Fibroblast of upper back skin (primary cell): ENCODE measurements around the gene MINPP1.
A peak's percentile ranks its signal among the peaks of the same experiment; 100 is the strongest.
"Not testable (repeated sequence)": the region's sequence is repeated elsewhere in the genome, so short reads cannot be mapped to it uniquely, and the experiment has no call there.

Experiments used
- DNase-seq: peaks from one replicate; pipeline ENCODE4 v3.0.0-alpha.2; 2013

MINPP1 gene, protein sequence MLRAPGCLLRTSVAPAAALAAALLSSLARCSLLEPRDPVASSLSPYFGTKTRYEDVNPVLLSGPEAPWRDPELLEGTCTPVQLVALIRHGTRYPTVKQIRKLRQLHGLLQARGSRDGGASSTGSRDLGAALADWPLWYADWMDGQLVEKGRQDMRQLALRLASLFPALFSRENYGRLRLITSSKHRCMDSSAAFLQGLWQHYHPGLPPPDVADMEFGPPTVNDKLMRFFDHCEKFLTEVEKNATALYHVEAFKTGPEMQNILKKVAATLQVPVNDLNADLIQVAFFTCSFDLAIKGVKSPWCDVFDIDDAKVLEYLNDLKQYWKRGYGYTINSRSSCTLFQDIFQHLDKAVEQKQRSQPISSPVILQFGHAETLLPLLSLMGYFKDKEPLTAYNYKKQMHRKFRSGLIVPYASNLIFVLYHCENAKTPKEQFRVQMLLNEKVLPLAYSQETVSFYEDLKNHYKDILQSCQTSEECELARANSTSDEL

DNA sequence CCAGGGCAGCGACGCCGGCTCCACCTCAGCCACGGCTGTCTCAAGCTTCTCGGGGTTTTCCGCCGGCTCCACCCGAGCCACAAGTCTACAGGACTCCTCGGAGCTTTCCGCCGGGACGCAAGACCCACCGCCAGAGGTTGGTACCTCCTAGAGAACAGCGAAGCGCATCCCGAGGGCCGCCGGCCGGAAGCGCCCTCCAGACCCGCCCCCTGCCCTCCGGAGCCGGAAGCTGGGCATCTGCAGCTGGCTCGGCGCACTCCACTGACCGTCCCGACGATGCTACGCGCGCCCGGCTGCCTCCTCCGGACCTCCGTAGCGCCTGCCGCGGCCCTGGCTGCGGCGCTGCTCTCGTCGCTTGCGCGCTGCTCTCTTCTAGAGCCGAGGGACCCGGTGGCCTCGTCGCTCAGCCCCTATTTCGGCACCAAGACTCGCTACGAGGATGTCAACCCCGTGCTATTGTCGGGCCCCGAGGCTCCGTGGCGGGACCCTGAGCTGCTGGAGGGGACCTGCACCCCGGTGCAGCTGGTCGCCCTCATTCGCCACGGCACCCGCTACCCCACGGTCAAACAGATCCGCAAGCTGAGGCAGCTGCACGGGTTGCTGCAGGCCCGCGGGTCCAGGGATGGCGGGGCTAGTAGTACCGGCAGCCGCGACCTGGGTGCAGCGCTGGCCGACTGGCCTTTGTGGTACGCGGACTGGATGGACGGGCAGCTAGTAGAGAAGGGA is at the start of gene MINPP1:
Gene MINPP1 (plus strand): TSS at position 254 of the 726 bp plus-strand sequence. CDS start 23 bp downstream, at position 277.
- peak; percentile 78 for DNase-seq

DNA sequence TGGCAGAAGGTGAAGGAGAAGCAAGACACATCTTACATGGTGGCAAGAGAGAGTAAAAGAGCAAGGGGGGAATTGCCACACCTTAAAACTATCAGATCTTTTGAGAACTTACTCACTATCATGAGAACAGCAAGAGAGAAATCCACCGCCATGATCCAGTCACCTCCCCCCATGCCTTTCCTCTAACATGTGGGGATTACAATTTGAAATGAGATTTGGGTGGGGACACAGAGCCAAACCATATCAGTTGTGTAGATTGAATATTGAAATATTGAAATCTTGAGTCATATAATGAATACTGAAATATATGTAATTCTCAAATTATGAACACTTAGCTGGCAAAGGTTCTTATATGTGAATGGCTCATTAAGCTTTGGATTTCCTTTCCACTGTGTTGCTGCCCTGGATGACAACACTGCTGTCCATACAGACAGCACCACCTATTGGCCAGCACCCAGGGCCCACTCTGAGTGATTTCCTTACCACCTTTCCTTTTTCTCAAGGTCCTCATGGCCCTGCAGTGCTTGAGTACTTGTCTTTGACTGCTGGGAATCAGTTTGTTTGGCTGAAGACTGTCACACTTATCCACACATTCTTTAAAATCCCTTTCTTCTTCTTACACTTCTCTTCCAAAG is 48.0 kb upstream of the MINPP1 start:
- not testable (repeated sequence) for DNase-seq

DNA sequence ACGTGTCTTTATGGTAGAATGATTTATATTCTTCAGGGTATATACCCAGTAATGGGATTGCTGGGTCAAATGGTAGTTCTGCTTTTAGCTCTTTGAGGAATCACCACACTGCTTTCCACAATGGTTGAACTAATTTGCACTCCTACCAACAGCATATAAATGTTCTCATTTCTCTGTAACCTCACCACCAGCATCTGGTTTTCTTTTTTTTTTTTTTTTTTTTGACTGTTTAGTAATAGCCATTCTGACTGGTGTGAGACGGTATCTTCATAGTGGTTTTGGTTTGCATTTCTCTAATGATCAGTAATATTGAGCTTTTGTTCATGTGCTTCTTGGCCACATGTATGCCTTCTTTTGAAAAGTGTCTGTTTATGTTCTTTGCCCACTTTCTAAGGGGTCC is 42.9 kb upstream of the MINPP1 start:
- not testable (repeated sequence) for DNase-seq

DNA sequence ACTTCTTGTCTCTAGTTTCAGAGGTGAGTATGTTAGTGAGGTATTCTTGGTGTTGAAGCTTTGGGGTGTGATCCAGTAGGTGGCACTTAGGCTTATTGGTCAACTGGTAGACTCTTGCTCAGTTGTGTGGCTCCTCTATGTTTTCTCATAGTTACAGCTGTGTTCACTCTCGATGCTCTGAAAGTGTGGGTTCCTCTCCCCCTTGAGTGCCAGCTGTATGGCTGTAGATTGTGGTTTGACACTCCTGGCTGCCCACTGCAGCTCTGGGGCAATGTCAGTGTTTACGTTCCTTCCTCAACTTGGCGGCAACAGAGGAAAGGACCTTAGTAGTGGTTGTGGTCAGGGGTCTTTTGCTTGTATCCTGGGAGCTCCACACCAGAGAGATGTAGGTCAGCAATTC is 37.8 kb upstream of the MINPP1 start:
- not testable (repeated sequence) for DNase-seq

DNA sequence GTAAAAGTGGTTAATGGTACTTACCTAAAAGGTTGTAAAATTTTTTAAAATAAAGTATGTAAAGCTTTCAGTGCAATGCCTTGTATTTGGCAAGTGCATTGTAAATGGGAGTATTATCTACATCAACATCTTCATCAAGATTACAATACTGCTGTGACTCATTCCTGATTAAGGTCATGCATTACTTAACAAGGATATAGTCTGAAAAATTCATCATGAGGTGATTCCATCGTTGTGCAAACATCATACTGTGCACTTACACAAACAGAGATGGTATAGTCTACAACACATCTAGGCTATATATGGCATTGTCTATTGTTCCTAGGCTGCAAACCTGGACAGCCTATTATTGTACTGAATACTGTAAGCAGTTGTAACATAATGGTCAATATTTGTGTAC is 16.0 kb upstream of the MINPP1 start:
- DNase-seq = not testable (repeated sequence)

DNA sequence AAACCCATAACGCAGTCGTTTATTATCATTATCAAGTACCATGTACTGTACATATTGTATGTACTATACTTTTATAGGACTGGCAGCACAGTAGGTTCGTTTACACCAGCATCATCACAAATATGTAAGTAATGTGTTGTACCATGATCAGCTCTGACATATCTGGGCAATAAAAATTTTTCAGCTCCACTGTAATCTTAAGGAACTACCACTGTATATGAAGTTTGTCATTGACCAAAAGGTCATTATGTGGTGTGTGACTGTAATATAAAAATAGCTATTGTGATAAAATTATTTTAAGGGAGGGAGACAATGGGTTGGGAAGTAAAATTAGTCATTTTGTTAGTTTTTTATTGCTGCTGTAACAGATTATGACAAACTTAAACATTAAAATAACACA is 14.4 kb upstream of the MINPP1 start:
- DNase-seq = not testable (repeated sequence)

DNA sequence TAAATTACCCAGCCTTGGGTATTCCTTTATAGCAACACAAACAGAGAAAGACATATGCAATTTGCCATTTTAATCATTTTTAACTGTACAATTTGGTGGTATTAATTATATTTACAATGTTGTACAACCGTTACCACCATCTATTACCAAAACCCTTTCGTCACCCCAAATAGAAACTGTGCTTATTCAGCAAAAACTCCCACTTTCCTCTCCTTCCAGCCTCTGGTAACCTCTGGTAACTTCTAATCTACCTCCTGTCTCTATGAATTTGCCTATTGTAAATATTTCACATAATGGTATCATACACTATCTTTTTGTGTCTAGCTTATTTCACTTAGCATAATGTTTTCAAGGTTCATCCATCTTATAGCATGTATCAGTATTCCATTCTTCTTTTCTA is 12.2 kb upstream of the MINPP1 start:
- DNase-seq = not testable (repeated sequence)

DNA sequence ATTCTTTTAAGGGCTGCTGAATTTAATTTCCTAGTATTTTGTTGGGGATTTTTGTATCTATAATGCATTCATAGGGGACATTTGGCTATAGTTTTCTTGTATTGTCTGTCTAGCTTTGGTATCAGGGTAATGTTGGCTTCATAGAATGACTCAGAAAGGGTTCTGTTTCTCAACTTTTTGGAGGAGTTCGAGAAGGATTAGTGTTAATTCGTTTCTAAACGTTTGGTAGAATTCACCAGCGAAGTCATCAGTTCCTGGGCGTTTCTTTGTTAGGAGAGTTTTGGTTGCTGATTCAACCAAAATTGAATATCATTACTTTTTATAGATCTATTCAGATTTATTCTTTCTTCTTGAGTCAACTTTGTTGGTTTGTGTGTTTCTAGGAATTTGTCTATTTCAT is 9.2 kb upstream of the MINPP1 start:
- not testable (repeated sequence) for DNase-seq

DNA sequence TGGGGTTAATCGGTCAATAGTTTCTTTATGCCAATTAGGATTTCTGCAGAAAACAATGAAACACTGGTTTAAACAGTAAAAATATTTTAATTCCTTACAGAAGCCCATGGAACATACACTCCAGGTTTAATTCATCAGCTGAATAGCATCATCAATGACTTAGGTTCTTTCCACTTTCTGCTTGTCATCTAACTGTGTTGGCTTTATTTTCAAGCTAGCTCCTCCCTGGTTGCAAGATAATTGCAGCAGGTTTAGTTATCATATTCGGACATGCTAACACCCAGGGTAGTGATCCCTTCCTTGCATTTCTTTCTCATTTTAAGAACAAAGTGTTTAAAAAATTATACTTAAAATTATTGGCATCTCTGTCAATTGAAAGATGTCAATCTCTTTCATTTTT is 7.3 kb upstream of the MINPP1 start:
- DNase-seq = not testable (repeated sequence)

DNA sequence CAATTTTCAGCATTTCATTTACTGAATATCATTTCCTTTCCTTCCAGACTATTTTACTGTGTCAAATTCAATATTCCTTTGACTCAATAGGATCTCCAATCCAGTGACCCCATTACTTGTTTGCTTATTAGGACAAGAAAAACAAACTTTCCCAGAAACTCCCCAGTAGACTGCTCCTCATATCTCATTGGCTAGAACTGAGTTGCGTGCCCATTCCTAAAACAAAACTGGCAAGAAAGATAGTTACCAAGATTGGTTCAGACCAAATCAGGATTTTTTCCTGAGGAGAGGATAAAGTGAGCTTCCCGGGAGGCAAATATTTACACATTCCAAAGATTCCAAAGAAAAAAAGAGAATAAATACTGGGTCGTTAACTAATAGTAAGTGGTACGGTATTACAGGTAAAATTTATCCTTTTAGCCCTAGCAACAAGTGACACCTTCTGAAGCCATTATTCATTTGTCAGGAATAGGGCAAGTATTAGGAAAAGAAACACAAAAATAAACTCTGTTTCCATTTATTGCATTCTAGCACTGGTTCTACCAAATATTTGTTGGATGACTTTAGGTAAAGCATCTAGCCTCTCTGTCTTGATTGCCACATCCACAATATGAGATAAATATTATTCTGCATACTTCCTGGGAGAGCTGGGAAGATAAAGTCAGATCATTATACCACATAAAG is 6.4 kb upstream of the MINPP1 start:
- not testable (repeated sequence) for DNase-seq

DNA sequence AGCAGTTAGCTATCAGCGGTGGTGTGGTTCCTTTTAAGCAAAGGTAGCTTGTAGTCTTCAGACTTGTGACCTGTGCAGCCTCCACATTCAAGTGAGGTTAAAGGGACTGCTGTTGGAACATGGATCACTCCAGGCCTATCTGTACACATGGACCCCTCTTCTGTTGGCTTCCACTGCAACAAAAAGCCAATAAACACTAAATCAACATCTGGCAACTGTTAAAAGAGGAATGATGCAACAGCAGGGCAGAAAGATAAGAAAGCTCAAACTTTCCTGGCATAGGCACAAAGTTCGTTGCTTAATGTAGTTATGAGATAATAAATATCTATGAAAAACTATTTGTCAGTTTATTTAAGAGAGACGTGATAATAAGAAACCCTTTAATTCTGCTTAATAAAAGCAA is 4.0 kb upstream of the MINPP1 start:
- no peak for DNase-seq

DNA sequence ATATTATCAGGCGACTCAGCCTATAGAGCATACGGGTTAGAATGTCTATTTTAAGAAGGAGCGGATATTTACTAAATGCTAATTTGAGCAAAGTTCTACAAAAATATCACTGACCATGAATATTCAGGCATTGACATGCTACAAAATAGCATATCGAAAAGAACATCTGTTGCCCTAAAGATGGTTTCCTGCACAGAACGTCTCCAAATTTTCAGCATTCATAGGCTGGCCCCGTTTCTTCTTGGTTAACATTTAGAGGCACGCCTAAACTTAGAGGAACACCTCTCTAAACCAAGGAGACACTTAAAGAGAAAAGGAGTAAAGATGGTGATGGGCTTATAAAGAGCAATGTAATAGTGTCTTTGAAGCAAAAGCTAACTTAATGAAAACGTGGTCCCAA is 1.3 kb upstream of the MINPP1 start:
- DNase-seq = no peak

DNA sequence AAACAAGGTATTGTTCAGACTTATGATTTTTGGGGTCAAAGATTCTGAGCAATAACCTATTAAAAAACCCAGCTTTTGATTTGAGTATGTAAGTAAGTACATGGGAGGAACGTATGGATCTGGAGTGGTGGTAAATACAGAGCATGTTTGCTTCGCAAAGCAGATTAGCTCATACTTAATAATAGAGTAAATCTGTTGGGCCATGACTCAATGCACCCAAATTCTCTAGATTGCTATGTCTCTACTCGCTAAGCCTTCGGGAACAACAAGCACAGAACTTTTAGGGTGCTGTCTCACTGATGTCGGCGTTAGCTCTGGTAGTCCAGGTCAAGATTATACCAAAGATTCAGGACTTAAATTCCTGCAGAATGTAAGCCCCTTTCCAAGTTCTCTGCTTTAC is 807 bp upstream of the MINPP1 start:
- peak; percentile 13 for DNase-seq

DNA sequence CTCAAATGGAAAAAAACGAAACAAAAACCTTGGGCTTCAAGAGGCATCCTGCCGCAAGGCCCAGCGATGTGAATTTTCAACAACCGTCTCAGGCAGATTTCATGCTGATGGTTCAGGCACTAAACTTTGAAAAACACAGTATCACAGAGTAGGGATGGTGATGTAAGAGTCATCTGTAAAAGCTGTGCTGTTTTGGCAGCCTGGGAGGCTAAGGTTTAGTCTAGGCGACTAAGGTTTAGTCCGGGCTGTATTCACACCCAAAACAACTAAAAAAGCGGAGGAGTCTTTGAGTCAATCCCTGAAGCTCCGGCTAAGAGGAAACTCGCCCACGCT is 420 bp upstream of the MINPP1 start:
- no peak for DNase-seq

DNA sequence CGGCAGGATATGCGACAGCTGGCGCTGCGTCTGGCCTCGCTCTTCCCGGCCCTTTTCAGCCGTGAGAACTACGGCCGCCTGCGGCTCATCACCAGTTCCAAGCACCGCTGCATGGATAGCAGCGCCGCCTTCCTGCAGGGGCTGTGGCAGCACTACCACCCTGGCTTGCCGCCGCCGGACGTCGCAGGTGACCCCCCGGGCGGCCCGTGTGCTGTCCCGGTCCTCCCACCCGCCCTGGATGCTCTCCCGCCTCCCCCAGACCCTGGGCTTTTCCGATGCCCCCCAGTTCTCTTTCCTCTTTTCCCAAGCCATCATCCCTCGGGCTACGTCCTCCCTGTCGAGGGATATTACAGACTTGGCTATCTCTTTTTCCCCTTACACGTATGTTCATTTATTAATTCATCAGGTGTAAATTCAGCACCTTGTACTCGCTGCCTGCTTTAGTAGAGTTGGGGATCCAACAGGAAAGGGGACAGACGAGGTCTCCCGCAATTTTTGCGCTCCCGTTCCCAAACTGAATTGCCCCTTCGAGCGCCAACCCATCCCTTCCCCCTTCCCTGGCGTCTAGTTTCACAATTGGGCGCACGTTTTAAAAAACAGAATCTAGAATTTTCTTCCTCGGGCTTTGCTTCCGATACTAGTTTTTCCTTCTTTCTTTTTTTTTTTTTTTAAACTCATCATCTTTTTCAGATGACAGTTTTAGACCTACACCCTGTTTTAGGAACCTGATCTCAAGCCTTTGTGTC is 846 bp downstream of the MINPP1 start:
- peak; percentile 40 for DNase-seq

DNA sequence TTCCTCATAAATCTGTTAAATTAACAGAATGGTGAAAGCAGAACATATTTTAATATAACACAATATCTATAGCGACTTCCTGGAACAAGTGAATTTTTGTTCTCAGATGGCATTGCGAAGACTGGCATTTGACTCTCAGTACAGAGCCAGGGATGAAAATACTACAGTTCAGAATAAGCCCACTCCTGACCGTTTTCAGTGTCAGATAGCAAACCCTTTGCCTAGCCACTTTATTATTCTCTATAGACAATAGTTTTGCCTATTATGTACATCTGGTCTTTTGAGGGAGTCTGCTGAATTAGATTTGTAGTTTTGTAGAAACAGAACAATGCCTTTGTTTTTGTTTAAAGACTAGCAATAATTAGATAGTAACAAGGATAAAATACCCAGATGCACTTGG is 2.3 kb downstream of the MINPP1 start:
- no peak for DNase-seq

DNA sequence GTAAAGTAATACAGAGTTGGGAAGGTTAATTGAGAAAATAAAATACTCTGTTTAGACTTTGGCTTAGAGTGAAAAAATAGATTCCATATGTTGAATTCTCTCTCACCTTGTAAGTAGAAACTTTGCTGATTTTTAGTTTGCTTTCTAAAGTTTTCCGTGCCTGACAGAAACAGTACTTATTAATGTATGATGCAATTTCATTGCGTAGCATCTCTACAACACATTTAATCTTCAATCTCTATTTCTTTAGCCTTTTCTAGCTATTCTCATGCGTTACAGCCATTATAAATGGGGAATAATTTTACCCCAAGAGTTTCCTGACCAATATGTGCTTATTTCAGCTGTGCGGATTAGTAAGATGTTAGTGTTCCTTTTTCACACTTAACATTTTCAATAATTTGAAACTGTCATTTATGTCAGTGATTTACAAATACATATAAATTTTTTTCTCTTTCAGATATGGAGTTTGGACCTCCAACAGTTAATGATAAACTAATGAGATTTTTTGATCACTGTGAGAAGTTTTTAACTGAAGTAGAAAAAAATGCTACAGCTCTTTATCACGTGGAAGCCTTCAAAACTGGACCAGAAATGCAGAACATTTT is 3.3 kb downstream of the MINPP1 start:
- no peak for DNase-seq

DNA sequence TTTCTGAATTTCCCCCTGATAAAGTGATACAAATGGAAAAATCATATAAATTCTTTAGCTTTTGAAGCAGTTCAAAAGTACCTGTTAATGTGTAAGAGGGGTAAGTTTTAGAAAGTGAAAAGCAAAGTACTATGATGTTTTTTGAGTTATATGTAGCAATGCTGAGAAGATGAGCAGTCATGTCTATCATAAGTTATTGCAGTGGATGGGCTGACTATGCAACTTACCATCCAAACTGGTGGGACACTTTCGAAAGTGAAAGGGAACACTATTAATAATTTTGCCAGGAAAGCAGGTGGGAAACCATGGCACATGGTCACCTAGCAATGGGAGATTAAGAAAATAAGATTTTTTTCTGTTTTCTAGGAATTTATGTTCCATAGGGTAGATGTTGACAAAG is 4.1 kb downstream of the MINPP1 start:
- no peak for DNase-seq

DNA sequence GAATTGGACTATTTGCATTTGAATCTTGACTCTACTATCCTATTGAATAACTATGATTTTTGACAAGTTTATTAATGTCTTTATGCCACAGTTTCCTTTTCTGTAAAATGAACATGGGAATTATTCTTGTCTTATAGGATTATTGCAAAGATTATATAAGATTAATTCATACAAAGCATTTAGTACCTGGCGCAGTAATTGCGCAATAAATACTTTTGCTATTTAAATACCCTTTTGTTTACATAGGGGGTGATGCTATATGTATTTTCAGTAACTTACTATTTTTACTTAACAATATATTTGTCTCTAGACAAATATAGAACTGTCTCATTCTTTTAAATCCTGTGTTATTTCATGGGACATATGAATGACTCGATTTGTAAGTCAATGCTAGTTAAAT is 5.3 kb downstream of the MINPP1 start:
- no peak for DNase-seq

DNA sequence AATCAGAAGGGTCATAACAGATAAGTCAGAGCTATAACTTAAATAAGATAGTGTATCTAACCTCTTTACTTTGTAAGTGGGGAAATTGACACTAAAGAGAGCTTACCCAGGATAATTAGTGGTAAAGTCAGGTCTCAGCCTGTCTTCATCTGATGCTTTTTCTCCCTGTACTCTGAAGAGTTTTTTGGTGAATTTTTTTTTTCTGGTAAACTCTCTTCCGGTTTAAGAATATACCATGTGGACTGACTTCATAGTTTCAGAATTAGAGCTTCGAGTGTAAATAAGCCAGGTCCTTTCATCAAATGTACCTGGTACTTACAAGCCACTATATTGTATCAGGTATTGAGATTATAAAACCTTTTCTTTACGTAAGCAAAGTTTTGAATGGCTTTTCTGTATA is 6.8 kb downstream of the MINPP1 start:
- no peak for DNase-seq

DNA sequence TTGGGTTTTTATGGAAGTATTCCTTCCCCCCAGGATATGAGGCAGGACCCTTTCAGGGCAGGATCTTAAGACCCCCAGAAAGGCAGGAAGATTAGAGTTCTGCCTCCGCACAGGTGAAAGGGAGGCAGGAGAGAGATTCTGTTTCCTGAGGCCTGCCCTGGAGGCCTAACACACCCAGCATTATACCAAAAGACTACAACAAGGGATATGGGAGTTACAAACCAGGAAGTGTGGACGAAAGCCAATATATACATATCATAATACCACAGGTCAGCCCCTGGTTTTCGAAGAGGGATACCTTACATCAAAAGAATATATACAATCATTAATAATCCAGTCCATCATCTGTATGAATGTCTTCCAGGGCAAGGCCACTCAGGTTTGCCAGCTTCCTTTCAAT is 14.2 kb downstream of the MINPP1 start:
- DNase-seq = no peak

DNA sequence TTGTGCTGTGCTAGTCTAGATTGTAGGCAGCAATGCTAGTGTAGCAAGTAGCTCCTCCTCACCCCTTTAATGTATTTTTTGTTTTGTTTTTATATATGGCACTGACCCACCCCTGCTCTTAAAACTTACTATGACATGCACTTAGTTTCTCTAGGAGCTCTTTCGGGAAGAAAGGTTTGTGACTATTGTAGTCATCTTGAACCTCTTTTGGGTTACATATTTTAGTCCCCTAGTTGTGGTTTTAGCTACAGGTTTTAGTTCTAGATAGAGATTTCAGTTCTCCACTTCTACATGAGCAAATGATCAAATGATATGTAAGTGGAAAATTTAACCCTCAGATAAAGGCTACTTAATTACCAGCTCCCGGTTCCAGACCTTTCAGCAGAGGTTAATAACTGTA is 14.9 kb downstream of the MINPP1 start:
- no peak for DNase-seq
